ENCODE results near the gene CSF1.

The CSF1 gene

GRCh38 chr1:109978761-109979488 lies 68.3 kb downstream of the CSF1 start:
- no peak for DNase-seq (ENCODE audit: low spot score)

DNA sequence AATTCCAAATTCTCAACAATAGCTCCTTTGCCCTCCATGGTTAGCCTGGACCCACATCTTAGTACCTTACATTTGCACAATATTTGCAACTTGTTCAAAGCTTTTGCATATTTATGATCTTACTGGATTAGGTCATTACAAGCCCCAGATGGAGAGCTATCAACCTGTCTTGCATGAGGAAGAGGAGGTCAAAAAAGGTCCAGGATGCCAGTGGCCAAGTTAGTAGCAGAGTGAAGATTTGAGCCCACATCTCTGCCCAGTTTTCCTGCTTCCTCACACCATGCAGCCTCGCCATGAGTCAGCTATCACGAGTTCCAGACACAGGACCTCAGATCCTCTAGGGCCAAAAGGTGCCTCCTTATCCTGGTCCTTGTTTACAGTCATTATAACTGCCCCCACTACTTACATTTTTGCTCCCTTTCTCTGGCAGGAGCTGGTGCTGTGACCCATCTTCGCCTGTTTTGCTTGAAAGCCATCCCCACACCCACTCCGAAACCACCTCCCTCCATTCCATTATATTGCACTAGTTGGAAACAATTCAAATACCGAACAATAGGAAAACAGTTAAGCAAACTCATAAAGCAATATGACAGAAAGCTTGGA lies 68.9 kb downstream of the CSF1 start:
- DNase-seq (ENCODE audit: low spot score) = no peak

Data from HuH-7 (cell line).